ENCODE measurements around the gene PDHB. TPM values are rescaled to one million over a fixed set of nuclear protein-coding genes. Genes with fewer than 3 reads are reported as not detected.

The PDHB gene
- total and polyA plus RNA-seq, 2 of the 13 experiments (the other 11 are each of a cell fraction or from before 2014, with no cell fraction given): 108 to 153 TPM

DNA sequence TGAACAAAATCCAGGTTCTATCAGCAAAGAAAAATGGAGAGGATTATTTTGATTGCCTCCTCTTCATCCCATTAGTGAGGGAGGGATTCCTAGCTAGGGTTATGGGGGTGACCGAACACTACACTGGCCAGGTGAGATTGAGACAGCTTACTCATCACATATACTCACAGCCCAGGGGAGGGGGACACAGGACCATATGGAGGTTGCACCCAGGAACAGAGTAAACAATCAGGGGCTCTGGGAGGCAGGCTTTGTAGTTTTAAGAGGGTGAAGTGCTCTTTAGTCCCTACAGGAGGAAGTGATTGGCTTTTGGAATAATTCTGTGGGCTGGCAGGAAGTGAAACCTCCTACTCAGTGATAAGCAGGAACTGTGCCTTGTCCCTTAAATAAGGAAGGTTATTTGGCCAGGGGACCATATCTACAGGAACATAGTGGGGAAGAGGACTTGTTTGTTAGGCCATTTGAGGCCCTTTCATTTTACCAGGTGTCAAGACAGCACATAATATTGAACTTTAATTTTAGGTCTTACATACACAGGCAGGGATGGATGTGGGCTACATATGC, 40.8 kb upstream of the PDHB start (continued):
- TF ChIP-seq, protein P1, sequence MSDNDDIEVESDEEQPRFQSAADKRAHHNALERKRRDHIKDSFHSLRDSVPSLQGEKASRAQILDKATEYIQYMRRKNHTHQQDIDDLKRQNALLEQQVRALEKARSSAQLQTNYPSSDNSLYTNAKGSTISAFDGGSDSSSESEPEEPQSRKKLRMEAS (IDR thresholded peaks at IDR 0.05): 0 out of 2 replicates have a peak, but pooled peaks have one; percentile 8
- TF ChIP-seq HNRNPLL (IDR thresholded peaks at IDR 0.05; ENCODE audit: low read depth, low read length, poor library complexity, severe bottlenecking): no peak
- TF ChIP-seq, protein P2, sequence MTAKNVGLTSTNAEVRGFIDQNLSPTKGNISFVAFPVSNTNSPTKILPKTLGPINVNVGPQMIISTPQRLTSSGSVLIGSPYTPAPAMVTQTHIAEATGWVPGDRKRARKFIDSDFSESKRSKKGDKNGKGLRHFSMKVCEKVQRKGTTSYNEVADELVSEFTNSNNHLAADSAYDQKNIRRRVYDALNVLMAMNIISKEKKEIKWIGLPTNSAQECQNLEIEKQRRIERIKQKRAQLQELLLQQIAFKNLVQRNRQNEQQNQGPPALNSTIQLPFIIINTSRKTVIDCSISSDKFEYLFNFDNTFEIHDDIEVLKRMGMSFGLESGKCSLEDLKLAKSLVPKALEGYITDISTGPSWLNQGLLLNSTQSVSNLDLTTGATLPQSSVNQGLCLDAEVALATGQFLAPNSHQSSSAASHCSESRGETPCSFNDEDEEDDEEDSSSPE (CRISPR knock-in tag; IDR thresholded peaks at IDR 0.05): no peak
- TF ChIP-seq ZKSCAN5 (CRISPR knock-in tag; IDR thresholded peaks at IDR 0.05): no peak
- TF ChIP-seq GABPB1 (CRISPR knock-in tag; IDR thresholded peaks at IDR 0.05): no peak
- TF ChIP-seq, protein P3, sequence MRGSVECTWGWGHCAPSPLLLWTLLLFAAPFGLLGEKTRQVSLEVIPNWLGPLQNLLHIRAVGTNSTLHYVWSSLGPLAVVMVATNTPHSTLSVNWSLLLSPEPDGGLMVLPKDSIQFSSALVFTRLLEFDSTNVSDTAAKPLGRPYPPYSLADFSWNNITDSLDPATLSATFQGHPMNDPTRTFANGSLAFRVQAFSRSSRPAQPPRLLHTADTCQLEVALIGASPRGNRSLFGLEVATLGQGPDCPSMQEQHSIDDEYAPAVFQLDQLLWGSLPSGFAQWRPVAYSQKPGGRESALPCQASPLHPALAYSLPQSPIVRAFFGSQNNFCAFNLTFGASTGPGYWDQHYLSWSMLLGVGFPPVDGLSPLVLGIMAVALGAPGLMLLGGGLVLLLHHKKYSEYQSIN (CRISPR knock-in tag; IDR thresholded peaks at IDR 0.05; ENCODE audit: borderline replicate concordance): no peak
- TF ChIP-seq ZNF317 (CRISPR knock-in tag; IDR thresholded peaks at IDR 0.05): peak; percentile 12; the same call in 1 of the 2 replicates
- TF ChIP-seq FOXA1 (IDR thresholded peaks at IDR 0.05): no peak
- TF ChIP-seq FOXA1 (CRISPR knock-in tag; IDR thresholded peaks at IDR 0.05): no peak
- TF ChIP-seq ARNTL (CRISPR knock-in tag; IDR thresholded peaks at IDR 0.05): no peak
- TF ChIP-seq GABPA (IDR thresholded peaks at IDR 0.05; ENCODE audit: low read depth, low read length): no peak
- peak; percentile 67 for TF ChIP-seq GABPA (CRISPR knock-in tag; IDR thresholded peaks at IDR 0.05; ENCODE audit: low read depth)
- TF ChIP-seq ZNF354B (CRISPR knock-in tag; IDR thresholded peaks at IDR 0.05): no peak
- TF ChIP-seq ZBTB3 (CRISPR knock-in tag; IDR thresholded peaks at IDR 0.05; ENCODE audit: borderline replicate concordance, low read depth): no peak
- TF ChIP-seq, protein P4, sequence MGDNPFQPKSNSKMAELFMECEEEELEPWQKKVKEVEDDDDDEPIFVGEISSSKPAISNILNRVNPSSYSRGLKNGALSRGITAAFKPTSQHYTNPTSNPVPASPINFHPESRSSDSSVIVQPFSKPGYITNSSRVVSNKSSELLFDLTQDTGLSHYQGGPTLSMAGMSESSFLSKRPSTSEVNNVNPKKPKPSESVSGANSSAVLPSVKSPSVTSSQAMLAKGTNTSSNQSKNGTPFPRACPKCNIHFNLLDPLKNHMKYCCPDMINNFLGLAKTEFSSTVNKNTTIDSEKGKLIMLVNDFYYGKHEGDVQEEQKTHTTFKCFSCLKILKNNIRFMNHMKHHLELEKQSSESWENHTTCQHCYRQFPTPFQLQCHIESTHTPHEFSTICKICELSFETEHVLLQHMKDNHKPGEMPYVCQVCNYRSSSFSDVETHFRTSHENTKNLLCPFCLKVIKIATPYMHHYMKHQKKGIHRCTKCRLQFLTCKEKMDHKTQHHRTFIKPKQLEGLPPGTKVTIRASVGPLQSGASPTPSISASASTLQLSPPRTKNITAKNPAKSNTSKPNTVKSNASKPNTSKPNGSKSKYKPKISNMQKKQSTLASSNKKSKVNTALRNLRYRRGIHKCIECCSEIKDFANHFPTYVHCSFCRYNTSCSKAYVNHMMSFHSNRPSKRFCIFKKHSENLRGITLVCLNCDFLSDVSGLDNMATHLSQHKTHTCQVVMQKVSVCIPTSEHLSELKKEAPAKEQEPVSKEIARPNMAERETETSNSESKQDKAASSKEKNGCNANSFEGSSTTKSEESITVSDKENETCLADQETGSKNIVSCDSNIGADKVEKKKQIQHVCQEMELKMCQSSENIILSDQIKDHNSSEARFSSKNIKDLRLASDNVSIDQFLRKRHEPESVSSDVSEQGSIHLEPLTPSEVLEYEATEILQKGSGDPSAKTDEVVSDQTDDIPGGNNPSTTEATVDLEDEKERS (CRISPR knock-in tag; IDR thresholded peaks at IDR 0.05): peak; percentile 55; the same call in 1 of the 2 replicates
- TF ChIP-seq ATF1 (CRISPR knock-in tag; IDR thresholded peaks at IDR 0.05): no peak
- TF ChIP-seq REPIN1 (CRISPR knock-in tag; IDR thresholded peaks at IDR 0.05; ENCODE audit: borderline replicate concordance, low read depth): no peak
- peak; percentile 98; the same call in 1 of the 2 replicates for TF ChIP-seq ZBTB20 (CRISPR knock-in tag; IDR thresholded peaks at IDR 0.05; ENCODE audit: borderline replicate concordance, low read depth)
- TF ChIP-seq MEIS2 (CRISPR knock-in tag; IDR thresholded peaks at IDR 0.05): no peak
- TF ChIP-seq ELF3 (CRISPR knock-in tag; IDR thresholded peaks at IDR 0.05): peak; percentile 61
- no peak for TF ChIP-seq ZNF547 (CRISPR knock-in tag; IDR thresholded peaks at IDR 0.05)
- no peak for TF ChIP-seq RBM22 (optimal IDR thresholded peaks at IDR 0.05; ENCODE audit: low read length)
- TF ChIP-seq ZNF790 (CRISPR knock-in tag; IDR thresholded peaks at IDR 0.05; ENCODE audit: borderline replicate concordance): no peak
- TF ChIP-seq NFIB (CRISPR knock-in tag; IDR thresholded peaks at IDR 0.05; ENCODE audit: borderline replicate concordance): no peak

Data from HepG2 (cell line).